Sigmoid colon (tissue), 4 donors: ENCODE measurements around the gene SLCO2B1.

Experiments
- EP300 ChIP-seq, 4 donors: sonication (generic); formaldehyde crosslinking; IDR thresholded peaks; one replicate each; pipeline ENCODE4 v1.6.1; 2017; ENCODE audit warnings: antibody characterized with exemption in 4 of 4
- TF ChIP-seq, protein P1 (sequence below), 4 experiments: fragments of 450-650 bp in 3 of 4; fragments of 200-600 bp in 1 of 4; IDR thresholded peaks; one replicate each; pipeline ENCODE4 v1.5.1; 2016 to 2019; ENCODE audit warnings: antibody characterized with exemption in 4 of 4, mild to moderate bottlenecking in 3 of 4, moderate library complexity in 2 of 4

DNA sequence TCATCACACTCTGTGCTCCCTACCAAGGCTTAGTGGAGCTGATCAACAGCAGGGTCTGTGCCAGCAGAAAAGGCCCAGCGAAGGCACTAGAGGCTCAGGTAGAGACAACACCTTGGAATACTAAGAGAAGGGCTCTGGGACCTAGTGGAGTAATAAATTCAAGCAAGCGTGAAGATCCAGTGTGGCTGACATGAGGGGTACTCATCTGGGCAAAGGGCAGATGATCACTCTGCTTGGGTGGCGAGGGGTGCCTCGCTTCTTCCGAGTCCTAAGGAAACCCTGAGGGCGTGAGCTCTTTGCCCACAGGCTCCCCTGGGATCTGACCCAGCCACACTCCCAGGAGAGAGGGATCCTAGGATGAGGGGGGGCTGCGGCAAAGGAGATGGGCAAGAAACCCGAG is 86.1 kb downstream of the SLCO2B1 start:
- TF ChIP-seq, protein P1, sequence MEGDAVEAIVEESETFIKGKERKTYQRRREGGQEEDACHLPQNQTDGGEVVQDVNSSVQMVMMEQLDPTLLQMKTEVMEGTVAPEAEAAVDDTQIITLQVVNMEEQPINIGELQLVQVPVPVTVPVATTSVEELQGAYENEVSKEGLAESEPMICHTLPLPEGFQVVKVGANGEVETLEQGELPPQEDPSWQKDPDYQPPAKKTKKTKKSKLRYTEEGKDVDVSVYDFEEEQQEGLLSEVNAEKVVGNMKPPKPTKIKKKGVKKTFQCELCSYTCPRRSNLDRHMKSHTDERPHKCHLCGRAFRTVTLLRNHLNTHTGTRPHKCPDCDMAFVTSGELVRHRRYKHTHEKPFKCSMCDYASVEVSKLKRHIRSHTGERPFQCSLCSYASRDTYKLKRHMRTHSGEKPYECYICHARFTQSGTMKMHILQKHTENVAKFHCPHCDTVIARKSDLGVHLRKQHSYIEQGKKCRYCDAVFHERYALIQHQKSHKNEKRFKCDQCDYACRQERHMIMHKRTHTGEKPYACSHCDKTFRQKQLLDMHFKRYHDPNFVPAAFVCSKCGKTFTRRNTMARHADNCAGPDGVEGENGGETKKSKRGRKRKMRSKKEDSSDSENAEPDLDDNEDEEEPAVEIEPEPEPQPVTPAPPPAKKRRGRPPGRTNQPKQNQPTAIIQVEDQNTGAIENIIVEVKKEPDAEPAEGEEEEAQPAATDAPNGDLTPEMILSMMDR (IDR thresholded peaks at IDR 0.05) = no peak
- TF ChIP-seq EP300 (IDR thresholded peaks at IDR 0.05) = no peak
